Measurements from ENCODE around the gene RNU1-4.
"Not testable (repeated sequence)": the region's sequence is repeated elsewhere in the genome, so short reads cannot be mapped to it uniquely, and the experiment has no call there.

The RNU1-4 gene

GRCh38 chr1:16770139-16770759 is 29.9 kb downstream of the RNU1-4 start:
- peak; percentile 85 for DNase-seq (ENCODE audit: low read depth)

GRCh38 chr1:16770896-16771446 is 30.7 kb downstream of the RNU1-4 start:
- not testable (repeated sequence) for DNase-seq (ENCODE audit: low read depth)

GRCh38 chr1:16772275-16773204 is 32.2 kb downstream of the RNU1-4 start:
- peak; percentile 5 for DNase-seq (ENCODE audit: low read depth)

GRCh38 chr1:16773205-16773596 is 32.9 kb downstream of the RNU1-4 start:
- not testable (repeated sequence) for DNase-seq (ENCODE audit: low read depth)

GRCh38 chr1:16773723-16774122 is 33.4 kb downstream of the RNU1-4 start:
- DNase-seq (ENCODE audit: low read depth), result not testable (repeated sequence)

GRCh38 chr1:16774773-16775172 is 34.5 kb downstream of the RNU1-4 start:
- not testable (repeated sequence) for DNase-seq (ENCODE audit: low read depth)

- not testable (repeated sequence) for DNase-seq (ENCODE audit: low read depth)
Observed at GRCh38 chr1:16775290-16775689, 35.0 kb downstream of the RNU1-4 start.

- DNase-seq (ENCODE audit: low read depth), result not testable (repeated sequence)
Observed at GRCh38 chr1:16776248-16776647, 35.9 kb downstream of the RNU1-4 start.

GRCh38 chr1:16776835-16777234 is 36.5 kb downstream of the RNU1-4 start:
- not testable (repeated sequence) for DNase-seq (ENCODE audit: low read depth)

GRCh38 chr1:16777821-16778220 is 37.5 kb downstream of the RNU1-4 start:
- not testable (repeated sequence) for DNase-seq (ENCODE audit: low read depth)

GRCh38 chr1:16779525-16779924 is 39.2 kb downstream of the RNU1-4 start:
- not testable (repeated sequence) for DNase-seq (ENCODE audit: low read depth)

- DNase-seq (ENCODE audit: low read depth), result not testable (repeated sequence)
Observed at GRCh38 chr1:16781033-16781432, 40.7 kb downstream of the RNU1-4 start.

- DNase-seq (ENCODE audit: low read depth), result not testable (repeated sequence)
Observed at GRCh38 chr1:16781625-16782024, 41.3 kb downstream of the RNU1-4 start.

- DNase-seq (ENCODE audit: low read depth), result not testable (repeated sequence)
Observed at GRCh38 chr1:16784955-16785354, 44.6 kb downstream of the RNU1-4 start.

- not testable (repeated sequence) for DNase-seq (ENCODE audit: low read depth)
Observed at GRCh38 chr1:16786362-16786761, 46.0 kb downstream of the RNU1-4 start.

- not testable (repeated sequence) for DNase-seq (ENCODE audit: low read depth)
Observed at GRCh38 chr1:16787175-16787574, 46.9 kb downstream of the RNU1-4 start.

- DNase-seq (ENCODE audit: low read depth), result not testable (repeated sequence)
Observed at GRCh38 chr1:16787711-16788110, 47.4 kb downstream of the RNU1-4 start.
